ENCODE measurements around the gene BCAN.

DNA sequence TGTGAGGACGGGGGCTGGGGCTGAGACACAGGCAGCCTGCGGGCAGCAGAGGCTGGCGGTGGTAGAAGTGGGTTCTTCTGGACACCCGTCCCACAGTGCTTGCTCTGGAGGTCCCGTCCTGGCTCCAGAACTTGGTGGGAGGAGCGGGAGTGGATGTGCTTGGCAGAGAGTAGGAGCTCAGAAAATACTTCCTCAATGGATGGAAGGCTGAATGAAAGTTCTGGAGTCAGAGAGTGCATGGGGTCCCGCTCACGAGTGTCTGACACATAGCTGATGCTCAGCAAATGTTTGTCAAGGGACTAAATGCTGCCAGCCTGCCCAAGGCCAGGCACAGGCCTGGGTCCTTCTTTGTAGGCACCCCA lies 48.7 kb downstream of the BCAN start:
- TF ChIP-seq, protein P1, sequence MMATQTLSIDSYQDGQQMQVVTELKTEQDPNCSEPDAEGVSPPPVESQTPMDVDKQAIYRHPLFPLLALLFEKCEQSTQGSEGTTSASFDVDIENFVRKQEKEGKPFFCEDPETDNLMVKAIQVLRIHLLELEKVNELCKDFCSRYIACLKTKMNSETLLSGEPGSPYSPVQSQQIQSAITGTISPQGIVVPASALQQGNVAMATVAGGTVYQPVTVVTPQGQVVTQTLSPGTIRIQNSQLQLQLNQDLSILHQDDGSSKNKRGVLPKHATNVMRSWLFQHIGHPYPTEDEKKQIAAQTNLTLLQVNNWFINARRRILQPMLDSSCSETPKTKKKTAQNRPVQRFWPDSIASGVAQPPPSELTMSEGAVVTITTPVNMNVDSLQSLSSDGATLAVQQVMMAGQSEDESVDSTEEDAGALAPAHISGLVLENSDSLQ (IDR thresholded peaks at IDR 0.05): no peak
- TF ChIP-seq FOXK2 (IDR thresholded peaks at IDR 0.05): no peak
- TF ChIP-seq ARNT (IDR thresholded peaks at IDR 0.05): no peak
- no peak for TF ChIP-seq L3MBTL2 (conservative IDR thresholded peaks at IDR 0.05)
- no peak for TF ChIP-seq FOXA1 (IDR thresholded peaks at IDR 0.05)
- TF ChIP-seq TARDBP (IDR thresholded peaks at IDR 0.05): no peak
